Tongue (tissue), 2 donors: ENCODE measurements around the gene ESRRG. TPM values are rescaled to one million over a fixed set of nuclear protein-coding genes. Genes with fewer than 3 reads are reported as not detected.
"Not testable (repeated sequence)": the region's sequence is repeated elsewhere in the genome, so short reads cannot be mapped to it uniquely, and the experiment has no call there.

Experiments used
- DNase-seq: peaks from one replicate; pipeline ENCODE4 v3.0.0-alpha.2; 2015
- total RNA-seq: library from RNA; depleted of rRNA; stranded (reverse); fragments of >200 nt; gene quantifications from one replicate; pipeline ENCODE4 v1.2.3, GENCODE V29; 2014

The ESRRG gene
- total RNA-seq, 1 donor from 2014 or later = 43.2 TPM

DNA sequence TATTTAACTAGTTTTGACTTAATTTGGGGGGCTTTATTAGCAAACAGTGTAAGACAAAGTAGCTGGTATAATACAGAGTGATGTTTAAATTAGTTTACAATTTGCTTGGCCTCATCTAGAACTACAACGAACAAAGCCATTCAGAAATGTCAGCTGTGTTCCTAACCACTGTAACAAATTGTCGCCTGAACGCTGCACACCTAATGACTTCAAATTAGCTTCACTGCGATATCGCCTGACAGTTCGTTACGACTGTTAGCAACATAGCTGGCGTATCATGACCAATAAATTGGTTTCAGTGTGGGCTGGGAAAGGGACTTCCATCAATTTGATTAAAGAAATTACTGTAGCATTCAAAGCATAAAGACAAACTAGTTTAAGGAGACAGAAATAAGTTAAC, 160.1 kb downstream of the ESRRG start:
- DNase-seq = peak; percentile 12

DNA sequence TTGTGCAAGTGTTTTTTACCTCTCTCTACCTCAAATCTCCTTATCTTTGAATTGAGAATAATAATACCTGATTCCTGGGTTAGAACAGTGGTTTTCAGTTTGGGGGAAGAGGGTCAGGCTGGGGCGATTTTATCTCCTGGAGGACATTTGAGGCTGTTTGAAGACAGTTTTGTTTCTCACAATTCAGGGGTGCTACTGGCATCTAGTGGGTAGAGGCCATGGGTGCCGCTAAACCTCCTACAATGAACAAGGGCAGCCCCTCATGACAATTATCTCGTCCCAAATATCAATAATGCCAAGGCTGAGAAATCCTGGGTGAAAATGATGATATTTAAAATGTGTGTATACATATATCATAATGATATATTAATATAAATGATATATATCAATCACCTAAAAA, 160.8 kb downstream of the ESRRG start:
- no peak for DNase-seq

DNA sequence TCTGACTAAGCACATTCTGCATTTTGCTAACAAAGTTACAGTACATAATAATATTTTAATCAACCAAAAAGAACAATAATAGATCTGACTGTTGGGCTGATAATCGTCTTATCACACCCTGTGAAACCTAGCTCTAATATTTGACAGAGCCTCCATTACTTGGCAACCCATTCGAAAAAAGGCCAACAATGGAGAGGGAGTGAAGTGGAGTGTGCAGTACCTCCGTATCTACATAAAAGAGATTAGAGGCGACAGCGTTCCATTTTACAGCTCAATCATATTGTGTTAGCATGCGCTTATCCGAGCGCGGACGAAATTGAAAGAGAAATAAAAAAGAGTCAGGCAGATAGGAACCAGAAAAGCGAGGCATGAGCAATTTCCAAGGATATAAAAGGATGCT, 162.7 kb downstream of the ESRRG start:
- no peak for DNase-seq

DNA sequence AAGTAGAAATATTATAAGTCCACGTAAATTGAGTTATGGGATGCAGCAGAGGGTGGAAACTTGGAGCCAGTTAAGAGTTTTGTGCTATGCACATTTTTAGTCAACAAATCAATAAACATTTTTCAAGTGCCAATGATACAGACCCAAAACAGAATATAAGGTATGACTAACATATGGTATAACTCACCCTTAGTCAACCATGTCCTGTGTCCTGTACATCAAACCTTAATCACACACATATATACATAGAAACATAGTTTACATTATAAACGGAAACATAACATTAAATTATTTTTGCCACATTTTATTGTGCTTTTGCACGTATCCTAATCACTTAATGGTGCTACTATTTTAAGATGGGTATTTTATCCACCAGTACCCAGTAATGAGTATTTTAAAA, 163.9 kb downstream of the ESRRG start:
- DNase-seq = no peak

DNA sequence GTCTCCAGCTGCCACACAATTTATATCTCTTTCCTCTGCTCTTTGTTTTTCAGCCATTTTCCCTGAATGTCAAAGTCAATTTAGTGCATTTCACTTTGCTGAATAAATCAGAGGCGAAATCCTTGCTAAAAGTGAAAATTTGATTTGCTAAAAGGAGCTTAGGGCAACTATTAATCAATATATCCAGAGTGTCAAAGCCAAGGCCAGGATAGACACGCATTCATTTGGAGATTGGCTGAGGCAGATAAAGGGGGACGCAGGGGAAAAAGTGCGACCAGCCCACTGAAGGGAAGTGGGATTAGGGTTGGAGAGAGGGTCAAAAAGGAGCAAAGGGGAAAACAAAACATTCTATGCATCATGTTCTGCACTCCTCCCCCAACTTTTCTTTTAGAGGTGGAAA, 167.6 kb downstream of the ESRRG start:
- DNase-seq = no peak

DNA sequence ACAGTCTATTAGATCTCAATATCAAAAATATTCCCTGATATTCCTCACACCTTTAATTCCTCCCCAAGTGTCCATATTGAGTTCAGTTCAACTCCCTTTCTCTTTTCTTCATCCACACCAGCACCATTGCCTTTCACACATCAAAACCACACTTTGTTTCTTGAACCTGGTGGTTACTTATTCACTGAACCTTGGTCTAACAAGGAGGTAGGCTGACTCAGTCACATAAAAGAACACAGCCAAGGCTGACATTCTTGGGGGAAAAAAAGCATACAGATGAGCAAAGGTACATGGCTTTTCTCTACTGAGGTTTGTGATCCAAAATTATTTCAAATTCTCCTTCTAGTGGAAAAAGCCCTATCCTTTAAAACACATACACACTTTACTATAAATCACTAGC, 168.3 kb downstream of the ESRRG start:
- DNase-seq = no peak

DNA sequence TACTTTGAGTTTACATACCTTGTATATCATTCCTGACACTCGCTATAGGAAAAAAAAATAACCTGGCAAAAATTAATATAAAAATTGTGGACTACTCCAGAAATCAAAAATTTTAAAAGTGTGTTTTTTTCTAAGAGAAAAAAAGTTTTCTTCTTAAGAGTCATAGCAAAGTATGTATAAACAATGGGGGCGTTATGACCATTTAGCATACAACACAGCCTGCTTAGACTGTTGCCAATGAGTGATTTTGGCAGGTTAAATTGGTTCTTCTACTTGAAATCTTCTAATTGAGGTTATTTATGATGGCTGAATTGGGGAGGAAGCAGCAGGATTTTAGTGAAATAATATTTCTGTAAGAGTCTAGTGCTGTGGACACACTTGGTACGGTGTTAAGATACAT, 169.5 kb downstream of the ESRRG start:
- DNase-seq = no peak

DNA sequence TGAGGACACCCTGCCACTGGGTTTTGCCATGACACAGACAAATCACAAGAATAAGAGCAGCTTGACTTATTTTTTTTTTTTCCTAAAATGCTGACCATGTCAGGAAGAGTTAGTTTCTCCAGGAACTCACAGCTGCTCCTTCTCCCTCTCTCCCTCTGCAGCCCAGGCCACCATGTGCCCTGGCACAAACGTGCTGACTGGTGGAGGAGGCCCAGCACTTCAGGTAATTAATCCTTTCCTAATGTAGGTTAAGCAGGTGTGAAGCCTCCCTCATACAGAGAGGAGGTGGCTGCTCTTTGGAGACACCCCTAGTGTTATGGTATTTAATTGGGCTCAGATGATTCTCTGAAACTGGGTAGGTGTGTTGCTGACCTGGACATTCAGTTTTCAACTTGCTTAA, 170.2 kb downstream of the ESRRG start:
- no peak for DNase-seq

DNA sequence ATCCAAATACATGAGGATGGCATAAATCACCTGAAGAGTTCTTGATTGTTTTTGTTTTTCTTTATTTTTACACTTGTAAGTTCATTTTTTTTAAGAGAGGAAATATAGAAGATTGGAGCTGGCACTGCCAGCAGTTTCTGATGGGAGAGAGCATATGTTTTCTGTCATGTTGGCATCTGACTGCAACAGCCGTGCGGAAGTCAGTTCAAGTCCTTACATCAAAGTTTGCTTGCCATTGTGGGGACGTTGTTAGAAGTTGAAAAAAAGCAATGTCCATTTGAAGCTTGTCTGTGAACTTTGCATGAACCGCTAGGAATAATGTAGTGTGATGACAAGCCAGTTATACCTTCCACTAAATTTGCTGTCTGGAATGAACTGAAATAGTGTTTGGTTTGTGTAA, 173.4 kb downstream of the ESRRG start:
- peak; percentile 61 for DNase-seq

DNA sequence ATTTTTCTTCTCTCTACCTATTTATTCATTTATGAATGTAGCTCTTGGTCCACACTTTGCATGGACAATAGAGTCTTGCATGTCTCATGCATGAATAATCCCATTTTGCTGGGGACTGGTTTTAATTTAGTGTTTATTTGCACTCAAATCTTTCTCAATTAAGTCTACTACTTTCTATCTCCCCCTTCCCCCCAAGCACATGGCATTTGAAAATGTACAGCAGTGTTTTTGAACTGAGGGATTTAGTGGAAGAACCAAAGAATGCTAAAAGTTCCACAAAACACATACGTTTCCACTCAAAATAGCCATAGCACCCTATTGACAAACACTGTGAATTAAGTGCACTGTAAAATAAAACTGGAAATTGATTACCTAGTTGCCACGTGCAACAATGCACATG, 180.5 kb downstream of the ESRRG start:
- DNase-seq = no peak

DNA sequence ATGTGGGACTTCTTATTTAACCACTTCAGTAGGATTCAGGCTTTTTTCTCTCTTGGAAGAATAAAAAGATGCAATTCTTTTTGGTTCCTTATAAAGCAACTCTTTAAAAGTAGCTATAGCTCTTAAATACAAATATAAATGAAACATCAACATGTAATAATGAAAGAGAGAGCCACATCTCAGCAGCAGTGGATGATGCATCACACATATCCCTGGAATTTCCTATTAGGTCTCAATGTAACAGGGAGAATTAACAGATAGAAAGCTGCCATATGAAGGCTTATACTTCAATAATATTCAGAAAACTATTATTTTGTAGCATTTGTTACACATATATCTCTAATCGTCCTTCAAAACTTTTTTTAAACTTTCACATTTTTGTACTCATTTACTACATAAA, 181.0 kb downstream of the ESRRG start:
- DNase-seq = no peak

DNA sequence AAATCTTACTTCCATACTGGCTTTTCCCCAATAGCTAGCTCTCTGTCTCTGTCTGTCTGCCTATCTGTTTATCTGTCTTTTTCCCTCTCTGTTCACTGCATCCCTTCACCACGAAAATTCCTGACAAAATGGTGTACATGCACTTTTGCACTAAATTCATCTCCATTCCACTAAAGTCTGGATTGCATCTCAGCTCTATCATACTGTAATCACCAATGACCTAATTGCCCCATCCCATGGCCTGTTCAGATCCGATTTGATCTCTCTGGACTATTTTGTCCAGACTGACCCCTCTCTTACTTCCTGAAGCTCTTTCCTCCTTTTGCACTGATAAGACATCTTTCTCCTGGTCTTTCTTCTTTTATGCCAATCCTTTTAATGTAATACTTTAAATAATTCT, 187.5 kb downstream of the ESRRG start:
- DNase-seq = no peak

DNA sequence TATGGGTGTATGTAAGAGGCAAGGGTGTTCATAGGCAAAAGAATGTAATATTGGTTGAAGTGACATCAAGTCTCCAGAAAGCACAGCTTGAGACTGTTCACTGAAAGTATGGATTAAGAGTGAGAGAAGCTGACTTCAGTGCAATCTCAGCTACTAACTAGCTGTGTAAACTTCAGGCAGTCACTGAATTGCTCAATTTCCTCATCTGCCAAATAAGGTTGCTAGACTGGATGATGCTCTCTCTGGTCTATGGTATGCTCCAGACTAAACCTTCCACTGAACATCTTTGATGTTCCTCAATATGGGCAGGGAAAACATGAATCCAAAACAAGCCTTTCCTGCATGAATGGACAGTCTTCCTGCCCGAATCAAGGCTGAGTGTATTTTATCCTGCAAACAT, 188.2 kb downstream of the ESRRG start:
- no peak for DNase-seq

DNA sequence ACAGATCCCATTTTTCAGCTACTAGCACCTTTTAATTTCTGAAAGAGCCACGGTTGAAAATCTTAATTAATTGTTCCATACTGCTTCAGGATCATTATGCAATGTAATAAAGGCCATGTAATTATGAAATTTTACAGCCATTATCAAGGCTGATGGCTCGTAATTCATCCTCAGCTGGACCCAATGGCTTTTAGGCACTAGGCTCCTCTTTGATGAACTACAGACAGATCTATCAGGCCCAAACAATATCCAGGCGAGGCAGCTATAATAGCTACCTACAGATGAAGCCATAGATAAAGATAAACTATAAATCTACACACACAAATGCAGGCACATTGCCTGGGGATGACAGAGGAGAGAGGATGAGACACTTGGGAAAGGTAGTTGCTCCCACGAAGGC, 189.5 kb downstream of the ESRRG start:
- DNase-seq = no peak

DNA sequence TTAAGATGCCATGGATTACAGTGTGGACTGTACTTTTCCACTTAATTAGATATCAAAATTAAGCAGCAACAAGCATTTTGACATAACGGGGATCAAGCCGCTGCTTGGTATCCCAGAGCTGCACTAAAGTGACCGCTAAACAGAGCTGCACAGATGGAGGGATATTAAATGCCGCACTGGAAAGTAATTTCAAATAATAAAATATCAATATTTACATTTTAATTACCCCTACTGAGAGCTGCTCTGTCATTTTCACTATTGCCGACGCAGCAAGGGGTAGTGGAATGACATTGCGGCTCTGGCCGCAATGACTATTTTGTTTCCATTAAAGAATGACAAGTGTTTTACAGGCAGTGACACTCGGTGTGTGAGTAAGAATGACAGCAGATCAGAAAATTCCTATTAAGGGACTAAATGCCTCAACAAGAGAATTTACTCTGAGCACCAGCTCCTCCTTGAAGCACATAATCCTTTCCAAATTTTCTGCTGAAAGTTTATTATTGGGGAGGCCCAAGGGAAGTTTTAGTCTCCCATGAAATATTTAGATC, 190.9 kb downstream of the ESRRG start:
- no peak for DNase-seq

DNA sequence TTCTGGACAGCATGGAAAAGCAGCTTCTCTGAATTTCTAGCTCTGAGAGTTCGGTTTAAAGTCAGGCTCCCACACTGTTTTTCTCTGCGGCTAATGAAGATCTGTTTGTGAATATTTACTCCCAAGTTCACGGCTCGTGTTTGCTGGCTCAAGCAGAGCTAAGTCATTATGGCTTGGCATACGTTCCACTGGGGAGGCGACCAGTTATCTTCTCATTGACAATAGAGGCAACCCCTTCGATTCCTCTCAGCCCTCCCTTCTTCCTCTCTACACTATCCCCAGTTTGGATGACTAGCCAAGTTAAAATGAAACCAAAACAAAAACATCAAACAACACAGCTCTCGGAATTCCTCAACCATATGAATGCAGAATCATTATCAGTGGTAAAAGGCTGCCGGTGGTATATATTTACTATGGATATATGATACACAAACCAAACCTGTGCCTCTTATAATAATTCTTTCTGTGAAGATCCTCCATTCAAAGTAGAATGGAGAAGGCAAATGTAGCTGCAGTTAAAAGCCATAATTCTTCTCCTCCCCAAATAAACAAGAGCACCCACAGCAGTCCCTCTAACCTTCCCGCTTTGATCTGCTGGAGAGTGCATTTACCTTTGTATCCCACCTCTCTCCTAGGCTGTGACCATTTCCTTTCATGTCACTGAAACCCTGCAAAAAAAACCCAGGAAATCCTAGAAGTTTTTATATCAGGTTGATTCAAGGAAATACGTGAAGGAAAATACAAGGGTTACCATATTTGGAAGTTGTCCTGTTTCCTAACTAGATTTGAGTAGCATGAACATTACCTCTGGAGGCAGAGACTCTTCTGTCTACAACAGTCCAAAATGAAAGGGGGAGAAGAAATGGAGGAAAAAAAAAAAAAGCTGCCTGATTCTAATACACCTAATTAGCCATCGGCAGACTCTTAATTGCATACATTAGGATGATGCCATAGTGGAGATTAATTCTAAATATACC, 191.7 kb downstream of the ESRRG start:
- DNase-seq = peak; percentile 11

DNA sequence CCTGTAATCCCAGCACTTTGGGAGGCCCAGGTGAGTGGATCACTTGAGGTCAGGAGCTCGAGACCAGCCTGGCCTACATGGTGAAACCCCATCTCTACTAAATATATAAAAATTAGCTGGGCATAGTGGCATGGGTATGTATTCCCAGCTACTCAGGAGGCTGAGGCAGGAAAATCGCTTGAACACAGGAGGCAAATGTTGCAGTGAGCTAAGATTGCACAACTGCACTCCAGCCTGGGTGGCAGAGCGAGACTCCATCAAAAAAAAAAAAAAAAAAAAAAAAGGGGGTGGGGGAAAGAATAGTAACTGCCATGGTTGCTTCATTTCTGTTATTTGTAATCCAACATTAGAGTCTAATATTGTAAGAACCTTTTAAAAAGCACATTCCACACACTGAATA, 193.4 kb downstream of the ESRRG start:
- not testable (repeated sequence) for DNase-seq

DNA sequence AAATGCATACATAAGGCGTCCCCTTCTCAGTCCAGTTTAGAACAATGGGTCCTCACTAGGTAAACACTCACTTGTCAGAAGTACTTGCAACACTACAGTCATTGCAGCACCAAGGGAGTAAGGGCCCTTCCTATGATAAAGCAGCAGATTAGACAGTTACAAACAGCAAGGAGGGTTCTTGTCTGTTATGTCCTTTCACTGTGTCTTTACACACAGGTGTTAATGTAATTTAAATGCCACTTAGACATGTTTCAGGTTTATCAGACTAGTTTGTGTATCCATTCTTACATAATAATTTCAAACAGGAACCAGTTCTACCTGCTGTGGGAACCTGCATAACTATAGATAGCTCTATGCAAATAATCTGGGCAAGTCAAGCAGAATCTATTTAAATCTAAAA, 194.4 kb downstream of the ESRRG start:
- peak; percentile 13 for DNase-seq

DNA sequence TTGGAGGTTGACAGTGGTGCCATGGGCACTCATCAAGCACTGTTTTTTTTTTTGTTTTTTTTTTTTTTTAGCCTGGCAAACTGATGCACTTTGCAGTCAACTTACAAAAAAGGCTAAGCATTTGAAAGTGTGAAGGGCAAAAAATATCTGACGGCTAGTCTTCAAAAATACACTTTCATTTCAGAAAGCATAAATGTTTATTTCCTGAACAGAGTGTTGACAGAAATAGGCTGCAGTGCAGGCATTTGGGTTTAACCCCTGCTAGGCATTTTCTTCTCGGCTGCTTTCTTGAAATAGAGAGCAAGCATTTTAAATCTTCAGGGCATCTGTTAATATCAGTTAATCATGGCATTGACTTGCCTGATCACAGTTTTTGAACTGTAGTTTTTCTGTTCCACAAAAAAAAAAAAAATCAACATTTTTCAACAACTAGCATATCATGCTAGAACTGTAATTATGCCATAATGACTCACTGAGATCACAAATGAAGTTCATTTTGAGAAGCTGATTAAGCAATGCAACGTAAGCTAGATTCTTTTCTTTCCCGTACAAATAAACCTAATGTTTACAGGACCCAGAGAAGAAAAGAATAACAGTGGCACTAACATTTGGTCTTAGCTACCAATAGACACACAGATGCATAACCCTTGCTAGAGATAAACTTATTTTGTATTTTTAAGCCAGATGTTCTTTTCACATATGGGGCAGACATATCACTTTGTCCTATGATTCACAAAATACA, 199.6 kb downstream of the ESRRG start:
- no peak for DNase-seq

DNA sequence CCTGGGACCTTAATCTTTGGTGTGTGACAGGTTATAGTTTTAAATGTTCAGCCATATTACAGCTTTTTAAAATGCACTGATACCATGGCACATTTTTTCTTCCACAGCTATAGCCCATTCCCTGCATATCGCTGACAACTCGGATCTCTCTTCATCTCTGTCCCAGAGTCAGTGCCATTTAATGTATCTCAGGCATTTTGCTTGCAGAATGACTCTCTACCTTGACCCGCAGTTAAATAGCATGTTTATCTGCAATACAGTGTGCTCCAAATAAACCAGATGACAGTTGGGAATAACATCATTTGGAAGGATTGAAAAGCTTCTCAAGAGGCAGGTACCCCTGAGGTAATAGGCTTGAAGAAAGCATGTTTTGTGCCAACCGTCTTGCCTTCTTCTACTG, 200.2 kb downstream of the ESRRG start:
- no peak for DNase-seq

DNA sequence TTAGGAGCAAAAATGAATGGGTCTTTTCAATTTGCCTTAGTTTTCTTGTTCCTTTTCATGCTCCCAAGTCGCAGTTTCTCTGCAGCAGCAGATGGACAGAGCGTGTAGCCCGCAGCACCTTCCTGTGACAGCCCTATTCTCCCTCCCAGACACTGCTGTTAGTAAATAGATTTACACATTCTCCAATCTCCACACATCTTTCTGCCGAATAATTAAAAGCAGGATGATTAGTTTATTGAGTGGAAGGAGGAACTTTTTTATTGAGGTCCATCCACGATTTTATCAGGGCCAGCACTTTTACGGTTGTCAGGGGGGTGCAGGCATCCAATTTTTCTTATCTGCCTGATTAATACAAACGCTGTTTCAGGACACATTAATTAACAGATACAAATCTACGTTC, 201.8 kb downstream of the ESRRG start:
- no peak for DNase-seq

DNA sequence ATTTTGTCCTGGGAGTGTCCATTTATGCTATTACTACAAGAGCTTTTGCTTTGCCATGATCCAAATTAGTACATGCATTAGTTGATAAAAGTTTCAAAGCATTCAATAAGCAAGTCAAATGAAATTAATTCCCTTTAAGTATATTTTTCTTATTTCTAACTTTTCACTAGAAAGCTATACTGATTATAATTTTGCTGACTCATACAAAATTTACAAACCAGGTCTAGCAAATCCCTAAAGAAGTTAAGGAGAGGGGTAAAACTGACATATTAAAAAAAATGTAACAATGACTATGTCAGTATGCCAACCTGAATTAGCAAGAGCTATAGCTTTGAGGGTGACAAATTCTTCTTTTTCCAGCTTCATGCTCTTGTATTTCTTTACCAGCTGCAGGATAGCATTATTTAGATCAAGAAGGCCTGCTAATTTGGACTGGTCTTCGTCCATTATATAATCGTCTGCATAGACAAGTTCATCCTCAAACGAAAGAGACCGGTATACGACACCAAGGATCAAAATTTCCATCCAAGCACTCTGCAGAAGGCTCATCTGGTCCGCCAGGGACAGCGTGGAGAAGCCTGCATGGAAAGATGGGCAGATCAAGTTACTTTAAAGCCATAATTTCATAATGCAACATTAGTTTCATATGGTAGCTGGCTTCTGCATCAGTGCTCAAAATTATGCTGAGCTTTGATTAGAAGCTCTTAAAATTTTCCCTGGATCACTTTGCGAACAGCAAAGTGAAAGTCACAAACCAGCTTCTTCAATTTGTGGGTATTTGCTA, 204.2 kb downstream of the ESRRG start:
- peak; percentile 45 for DNase-seq
